K562 (cell line): ENCODE measurements around the gene SMIM29. TPM values are rescaled to one million over a fixed set of nuclear protein-coding genes. Genes with fewer than 3 reads are reported as not detected.

Experiments used
- GABPB2 ChIP-seq: fragments of 250-450 bp; sonication (Bioruptor Pico); conservative IDR thresholded peaks from 2 replicates; pipeline ENCODE4 v1.5.1; 2021; ENCODE audit warnings: mild to moderate bottlenecking
- MCM5 ChIP-seq: fragments of 450-650 bp; IDR thresholded peaks from 2 replicates; pipeline ENCODE4 v1.6.1; 2016; ENCODE audit warnings: low read depth
- MGA ChIP-seq: fragments of 450-650 bp; IDR thresholded peaks from 2 replicates; pipeline ENCODE4 v1.6.1; 2016; ENCODE audit warnings: mild to moderate bottlenecking, moderate library complexity
- PCBP1 ChIP-seq: fragments of 200-400 bp; formaldehyde crosslinking; IDR thresholded peaks from 2 replicates; pipeline ENCODE4 v1.6.1; 2018; ENCODE audit warnings: mild to moderate bottlenecking, low read depth, low read length; ENCODE audit not compliant: poor library complexity, severe bottlenecking
- RAD51 ChIP-seq: fragments of 450-650 bp; IDR thresholded peaks from 2 replicates; pipeline ENCODE4 v1.7.1; 2016; ENCODE audit warnings: low read depth, mild to moderate bottlenecking, borderline replicate concordance
- RB1 ChIP-seq: fragments of 450-650 bp; IDR thresholded peaks from 2 replicates; pipeline ENCODE4 v1.6.1; 2017; ENCODE audit warnings: low read depth, mild to moderate bottlenecking
- RBBP5 ChIP-seq: fragments of 200-600 bp; sonication (generic); IDR thresholded peaks from 2 replicates; pipeline ENCODE4 v1.6.1; 2012; ENCODE audit warnings: borderline replicate concordance, mild to moderate bottlenecking, low read length, control low read depth, inconsistent platforms; ENCODE audit not compliant: insufficient read depth, poor library complexity, severe bottlenecking
- RUNX1 ChIP-seq: sonication (generic); IDR thresholded peaks from 2 replicates; pipeline ENCODE4 v1.6.1; 2016; ENCODE audit warnings: antibody characterized with exemption, low read depth
- SREBF2 ChIP-seq: sonication (generic); formaldehyde crosslinking; IDR thresholded peaks from 2 replicates; pipeline ENCODE4 v1.4.0; 2020; ENCODE audit warnings: mild to moderate bottlenecking, missing genetic modification reagents
- STAT5A ChIP-seq: IDR thresholded peaks from 2 replicates; pipeline ENCODE4 v1.6.1; 2012; ENCODE audit warnings: low read length, inconsistent platforms, borderline replicate concordance
- TFAM ChIP-seq: fragments of 250-450 bp; sonication (Bioruptor Pico); conservative IDR thresholded peaks from 2 replicates; pipeline ENCODE4 v1.5.0; 2021; ENCODE audit warnings: mild to moderate bottlenecking, moderate library complexity
- polyA plus RNA-seq, 8 experiments: library from polyadenylated mRNA; depleted of rRNA in 4 of 8; stranded (reverse) in 5 of 8; unstranded in 3 of 8; fragments of >200 nt; fragmentation: Nextera tagmentation in 2 of 8; fragmentation: Illumina TruSeq in 1 of 8; extraction: Ambion mirVana in 2 of 8; extraction: Trizol in 1 of 8; gene quantifications; 2 replicates each; pipeline versions ENCODE4 v1.2.1 to v1.2.3, GENCODE V29; 2011 to 2014; ENCODE audit warnings: inconsistent platforms in 1 of 8, missing spikeins in 1 of 8
- total RNA-seq, 7 experiments: library from RNA; depleted of rRNA in 6 of 7; stranded (reverse); fragments of >200 nt in 6 of 7; fragmentation: Illumina TruSeq in 2 of 7; extraction: Trizol in 2 of 7; gene quantifications; 2 replicates each; pipeline versions ENCODE4 v1.2.1 to v1.2.3, GENCODE V29; 2011 to 2021; ENCODE audit warnings: low replicate concordance in 1 of 7
- TF ChIP-seq, protein P1 (sequence below): fragments of 450-650 bp; formaldehyde crosslinking; IDR thresholded peaks from 2 replicates; pipeline ENCODE4 v1.4.0; 2022; ENCODE audit warnings: missing genetic modification characterization

Gene SMIM29
- total and polyA plus RNA-seq, 9 of the 15 experiments (the other 6 are each of a cell fraction or from before 2014, with no cell fraction given): 6.5 to 36.7 (median 20.9) TPM

DNA sequence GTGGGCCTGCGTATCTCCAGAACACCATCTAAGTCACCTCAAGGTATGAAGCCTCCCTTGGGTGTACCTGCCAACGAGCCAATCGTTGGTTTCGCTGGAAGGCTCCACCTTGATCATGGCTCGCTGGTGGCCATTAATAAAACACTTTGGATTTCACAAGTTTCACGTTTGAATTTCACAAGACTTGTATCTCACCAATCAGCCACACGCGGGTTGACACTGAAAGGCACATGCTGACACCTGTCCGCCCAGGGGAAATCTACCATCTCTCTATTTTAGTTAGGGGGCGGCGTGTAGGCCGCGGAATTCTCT lies 12.7 kb downstream of the SMIM29 start (continued):
- TF ChIP-seq GABPB2 (0 out of 2 replicates have a peak, but pooled peaks have one; percentile 63), RBBP5 (peak; percentile 5), RAD51 (0 out of 2 replicates have a peak, but pooled peaks have one; percentile 3), MCM5 (no peak), STAT5A (0 out of 2 replicates have a peak, but pooled peaks have one; percentile 20), TFAM (CRISPR knock-in tag) (no peak), RUNX1 (no peak), SREBF2 (CRISPR knock-in tag) (peak; percentile 16; the same call in 1 of the 2 replicates), PCBP1 (no peak), RB1 (no peak), MGA (peak; percentile 87)
- TF ChIP-seq, protein P1, sequence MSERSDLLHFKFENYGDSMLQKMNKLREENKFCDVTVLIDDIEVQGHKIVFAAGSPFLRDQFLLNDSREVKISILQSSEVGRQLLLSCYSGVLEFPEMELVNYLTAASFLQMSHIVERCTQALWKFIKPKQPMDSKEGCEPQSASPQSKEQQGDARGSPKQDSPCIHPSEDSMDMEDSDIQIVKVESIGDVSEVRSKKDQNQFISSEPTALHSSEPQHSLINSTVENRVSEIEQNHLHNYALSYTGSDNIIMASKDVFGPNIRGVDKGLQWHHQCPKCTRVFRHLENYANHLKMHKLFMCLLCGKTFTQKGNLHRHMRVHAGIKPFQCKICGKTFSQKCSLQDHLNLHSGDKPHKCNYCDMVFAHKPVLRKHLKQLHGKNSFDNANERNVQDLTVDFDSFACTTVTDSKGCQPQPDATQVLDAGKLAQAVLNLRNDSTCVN: no peak
